ENCODE data around the gene OBP2B. TPM values are rescaled to one million over a fixed set of nuclear protein-coding genes. Genes with fewer than 3 reads are reported as not detected.

Gene OBP2B, protein sequence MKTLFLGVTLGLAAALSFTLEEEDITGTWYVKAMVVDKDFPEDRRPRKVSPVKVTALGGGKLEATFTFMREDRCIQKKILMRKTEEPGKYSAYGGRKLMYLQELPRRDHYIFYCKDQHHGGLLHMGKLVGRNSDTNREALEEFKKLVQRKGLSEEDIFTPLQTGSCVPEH
- total RNA-seq = not detected

GRCh38 chr9:133208880-133209300, at the start of gene OBP2B:
OBP2B (minus strand) TSS chr9:133209250; CDS start chr9:133209199, 51 bp downstream.

DNA sequence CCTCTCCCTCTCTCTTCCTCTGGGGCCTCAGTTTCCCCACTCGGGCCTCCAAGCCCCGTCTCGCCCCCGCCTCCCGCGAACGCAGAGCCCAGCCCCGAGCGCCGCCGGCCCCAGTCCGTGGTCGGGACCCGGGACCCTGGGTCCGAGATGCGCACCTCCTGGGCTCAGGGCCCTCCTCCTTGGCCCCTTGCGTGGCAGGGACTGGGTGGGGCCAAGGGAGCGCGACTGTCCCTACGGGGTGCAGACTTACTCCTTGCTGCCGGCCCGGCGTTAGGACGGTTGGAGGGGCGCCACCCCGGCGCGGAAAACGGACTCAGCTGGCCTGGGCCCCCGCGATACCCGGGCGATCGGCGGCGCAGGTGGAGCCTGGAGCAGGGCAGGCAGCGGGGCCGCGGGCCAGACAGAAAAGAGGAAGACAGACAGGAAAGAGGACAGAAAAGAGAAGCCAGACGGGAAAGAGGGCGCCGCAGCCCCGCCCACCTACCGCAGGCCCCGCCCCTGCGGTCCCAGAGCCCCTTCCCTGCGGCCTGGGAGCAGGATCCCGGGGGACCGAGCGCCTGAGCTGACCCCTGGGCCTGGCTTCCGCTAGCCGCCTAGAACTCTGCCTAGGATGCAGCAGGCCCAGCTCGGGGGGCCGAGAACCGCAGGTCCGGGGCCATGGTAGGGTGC, 45.4 kb downstream of the OBP2B start, which contains the start of gene GBGT1:
Gene GBGT1 (minus strand): TSS at position 411 of the 669 bp plus-strand sequence. CDS start 1,502 bp downstream, outside the sequence.

Other genes with a start within 250 kb of the OBP2B start
- gene GFI1B, start 230.6 kb downstream of the OBP2B start, total RNA-seq = 0.23 TPM
- gene GTF3C5, start 178.3 kb downstream of the OBP2B start, total RNA-seq = 25.8 TPM
- 0.46 TPM for gene CEL, start 147.3 kb downstream of the OBP2B start, total RNA-seq
- 99.2 TPM for gene RALGDS, start 88.0 kb downstream of the OBP2B start, total RNA-seq
- 3.7 TPM for gene GBGT1, start 45.3 kb downstream of the OBP2B start, total RNA-seq
- under 0.01 TPM for gene ABO, start 66.0 kb upstream of the OBP2B start, total RNA-seq
- 18.2 TPM for gene SURF6, start 126.9 kb upstream of the OBP2B start, total RNA-seq
- 15.9 TPM for gene MED22, start 138.9 kb upstream of the OBP2B start, total RNA-seq
- gene RPL7A, start 139.0 kb upstream of the OBP2B start, total RNA-seq = 914 TPM
- 17.8 TPM for gene SURF1, start 147.2 kb upstream of the OBP2B start, total RNA-seq
- 19.6 TPM for gene SURF2, start 147.3 kb upstream of the OBP2B start, total RNA-seq
- gene SURF4, start 166.8 kb upstream of the OBP2B start, total RNA-seq = 91.3 TPM
- gene STKLD1, start 167.1 kb upstream of the OBP2B start, total RNA-seq = 3.0 TPM
- gene REXO4, start 208.8 kb upstream of the OBP2B start, total RNA-seq = 13.6 TPM
- gene ADAMTS13, start 213.1 kb upstream of the OBP2B start, total RNA-seq = 3.5 TPM

All from diencephalon (tissue), 1 donor.